Measurements from ENCODE around the gene THEM4. TPM values are rescaled to one million over a fixed set of nuclear protein-coding genes. Genes with fewer than 3 reads are reported as not detected.

The THEM4 gene
- total and polyA plus RNA-seq, 2 experiments from 2014 or later: 13.4 to 20.4 TPM

GRCh38 chr1:151849126-151849525 lies 60.2 kb downstream of the THEM4 start:
- Histone ChIP-seq H3K4me1 (ENCODE audit: insufficient read depth) (0 out of 2 replicates have a peak, but pooled peaks cover 4% of the 10 kb centered on the region), H3F3A (replicated peaks; ENCODE audit: low read depth) (no peaks in the 10 kb centered on the region), H3K4me3 (no peak overlapping the region), H3K4me2 (no peak overlapping the region), H3K9me2 (ENCODE audit: insufficient read depth) (no peaks in the 10 kb centered on the region), H2AFZ (no peak overlapping the region), H4K20me1 (replicated peaks; ENCODE audit: insufficient read depth) (no peaks in the 10 kb centered on the region), H3K27ac (ENCODE audit: low read depth) (no peak overlapping the region), H3K36me3 (ENCODE audit: insufficient read depth) (no peaks in the 10 kb centered on the region), H3K27me3 (ENCODE audit: insufficient read depth) (no peaks in the 10 kb centered on the region), H3K79me2 (replicated peaks; ENCODE audit: insufficient read depth) (no peaks in the 10 kb centered on the region)
- Mint-ChIP-seq H3K27ac (no peak overlapping the region), H3K36me3 (ENCODE audit: low read depth) (no peaks in the 10 kb centered on the region; the same call in 2 of the 3 replicates), H3K9me3 (no peaks in the 10 kb centered on the region), H3K27me3 (ENCODE audit: insufficient read depth, low read depth, poor library complexity) (peaks cover 12% of the 10 kb centered on the region), H3K4me1 (peaks cover 14% of the 10 kb centered on the region), H3K4me3 (no peak overlapping the region)
- TF ChIP-seq STAT1 (IDR thresholded peaks at IDR 0.05; ENCODE audit: unreplicated experiment) (no peak), CTCF (conservative IDR thresholded peaks at IDR 0.05; ENCODE audit: low read depth in 2 of 2) (no peak), ZNF331 (CRISPR knock-in tag; IDR thresholded peaks at IDR 0.05; ENCODE audit: low read depth) (no peak), REST (IDR thresholded peaks at IDR 0.05; ENCODE audit: unreplicated experiment) (no peak), EZH2 (IDR thresholded peaks at IDR 0.05; ENCODE audit: low read depth, unreplicated experiment) (no peak), CREB1 (CRISPR knock-in tag; IDR thresholded peaks at IDR 0.05; ENCODE audit: low read depth) (no peak), ZNF114 (CRISPR knock-in tag; IDR thresholded peaks at IDR 0.05) (no peak), ETS1 (IDR thresholded peaks at IDR 0.05) (no peak), EZH2phosphoT487 (IDR thresholded peaks at IDR 0.05; ENCODE audit: unreplicated experiment) (no peak), JUNB (IDR thresholded peaks at IDR 0.05; ENCODE audit: unreplicated experiment) (no peak), ZNF462 (CRISPR knock-in tag; IDR thresholded peaks at IDR 0.05) (no peak)
- ATAC-seq (no peak), DNase-seq (ENCODE audit: low spot score) (no peak)
